ENCODE measurements around the gene NDUFV3. TPM values are rescaled to one million over a fixed set of nuclear protein-coding genes. Genes with fewer than 3 reads are reported as not detected.
A peak's percentile ranks its signal among the peaks of the same experiment; 100 is the strongest.

The NDUFV3 gene
- total and polyA plus RNA-seq, 2 of the 8 experiments (the other 6 are each of a cell fraction or from before 2014, with no cell fraction given): 17.0 to 44.4 TPM

GRCh38 chr21:42863504-42863870 lies 29.6 kb upstream of the NDUFV3 start:
- Histone ChIP-seq H2BK5ac (ENCODE audit: low read depth, low read length) (peak overlapping the region; percentile 77; the same call in 1 of the 2 replicates), H3K56ac (replicated peaks; ENCODE audit: insufficient read length, low read depth, low read length) (no peak overlapping the region), H4K91ac (replicated peaks; ENCODE audit: insufficient read length, low read length) (no peak overlapping the region), H3K4me1 (replicated peaks in 1 of 4; ENCODE audit: control insufficient read depth in 3 of 4, insufficient read depth in 4 of 4, low read length in 3 of 4) (no peaks in the 10 kb centered on the region; a peak in 1 of 7 replicates), H3K79me1 (ENCODE audit: low read depth, low read length) (peaks cover 30% of the 10 kb centered on the region), H3K9ac (replicated peaks in 1 of 4; ENCODE audit: extremely low read depth in 1 of 4, low read depth in 3 of 4, low read length in 3 of 4) (peak overlapping the region in 1 of 4 experiments; percentile 14; a peak in 1 of 7 replicates), H3K79me2 (ENCODE audit: control insufficient read depth in 1 of 2, insufficient read depth in 2 of 2, low read length in 2 of 2) (peaks cover 10 to 84% of the 10 kb centered on the region in 2 experiments; a peak in 3 of 4 replicates), H3K18ac (ENCODE audit: extremely low read depth, low read length) (no peak overlapping the region), H3K27me3 (replicated peaks in 1 of 4; ENCODE audit: control insufficient read depth in 3 of 4, extremely low read depth in 1 of 4, insufficient read depth in 3 of 4, low read length in 3 of 4) (no peaks in the 10 kb centered on the region), H3K9me3 (ENCODE audit: insufficient read depth in 2 of 2, low read depth in 1 of 2, low read length in 1 of 2) (no peaks in the 10 kb centered on the region), H2AFZ (ENCODE audit: low read length) (no peak overlapping the region), H2BK20ac (ENCODE audit: low read length) (no peak overlapping the region), H3K4me3 (ENCODE audit: extremely low read depth in 1 of 4, insufficient read depth in 2 of 4, low read depth in 3 of 4, low read length in 4 of 4) (no peak overlapping the region), H4K5ac (ENCODE audit: insufficient read length, low read depth, low read length) (no peak overlapping the region), H2BK15ac (ENCODE audit: low read length) (0 out of 2 replicates have a peak overlapping the region, but pooled peaks have one; percentile 25), H3K4me2 (ENCODE audit: insufficient read depth in 1 of 2, low read depth in 2 of 2, low read length in 2 of 2) (no peak overlapping the region), H2BK12ac (ENCODE audit: low read depth, low read length) (no peak overlapping the region), H3K23ac (ENCODE audit: insufficient read length) (no peak overlapping the region), H4K8ac (ENCODE audit: extremely low read depth, insufficient read depth, low read length) (no peak overlapping the region), H3K27ac (ENCODE audit: low read depth, low read length) (no peak overlapping the region), H4K20me1 (replicated peaks in 1 of 2; ENCODE audit: control insufficient read depth in 1 of 2, insufficient read depth in 2 of 2, low read length in 2 of 2) (peaks cover 32 to 52% of the 10 kb centered on the region in 2 experiments), H2BK120ac (replicated peaks; ENCODE audit: low read depth, low read length) (no peak overlapping the region), H3K4ac (replicated peaks; ENCODE audit: insufficient read length, low read depth, low read length) (no peak overlapping the region), H2AK5ac (ENCODE audit: low read depth, low read length) (no peak overlapping the region), H3K36me3 (ENCODE audit: control insufficient read depth in 2 of 4, insufficient read depth in 4 of 4, low read length in 3 of 4) (peaks cover 19 to 49% (median 39%) of the 10 kb centered on the region in 4 experiments), H3K14ac (ENCODE audit: insufficient read length) (no peak overlapping the region), H3K23me2 (ENCODE audit: low read depth, low read length) (0 out of 2 replicates have a peak, but pooled peaks cover 2% of the 10 kb centered on the region)
- POLR2A ChIA-PET (ENCODE audit: partially characterized antibody): interaction anchor here (0.5 to 2.5 kb wide), 2 partner anchors 13 to 26 kb away, joined by 3 to 23 read pairs; no protein-coding TSS in a partner anchor
- CTCF ChIA-PET (ENCODE audit: partially characterized antibody): interaction anchor here (0.6 to 0.8 kb wide), 2 partner anchors 13 to 16 kb away, joined by 3 read pairs; no protein-coding TSS in a partner anchor
- 89% methylated on average over 13 of the region's 13 CpGs; no CpG with 5 or more reads in 1 of the 2 experiments for WGBS, 2 experiments (ENCODE audit: extremely low coverage in 1 of 2, insufficient coverage in 1 of 2, insufficient read length in 1 of 2, insufficient replicate concordance in 2 of 2, low coverage in 1 of 2, low lambda C conversion rate in 2 of 2, missing lambda C conversion rate in 1 of 2)
- DNase-seq (ENCODE audit: low read depth in 1 of 2, low spot score in 2 of 2): no peak
- no peak for FAIRE-seq
- TF ChIP-seq CEBPB (IDR thresholded peaks at IDR 0.05; ENCODE audit: low read depth, low read length) (no peak), CREB1 (IDR thresholded peaks at IDR 0.05) (no peak), CBX8 (IDR thresholded peaks at IDR 0.05; ENCODE audit: borderline replicate concordance, low read depth, low read length) (no peak), RBBP5 (IDR thresholded peaks at IDR 0.05; ENCODE audit: borderline replicate concordance, low read depth, low read length) (no peak), POLR2AphosphoS5 (IDR thresholded peaks at IDR 0.05; ENCODE audit: low read depth, low read length) (no peak), KDM1A (IDR thresholded peaks at IDR 0.05; ENCODE audit: borderline replicate concordance, low read length) (no peak), ASH2L (IDR thresholded peaks at IDR 0.05; ENCODE audit: low read length) (no peak), RAD21 (IDR thresholded peaks at IDR 0.05 in 1 of 2, conservative IDR thresholded peaks at IDR 0.05 in 1 of 2; ENCODE audit: low read depth in 2 of 2, low read length in 2 of 2) (no peak), SIN3A (conservative IDR thresholded peaks at IDR 0.05 in 1 of 2, IDR thresholded peaks at IDR 0.05 in 1 of 2; ENCODE audit: low read depth in 1 of 2, low read length in 2 of 2) (no peak), CHD1 (IDR thresholded peaks at IDR 0.05; ENCODE audit: low read depth, low read length) (no peak), CBX5 (IDR thresholded peaks at IDR 0.05; ENCODE audit: low read depth, low read length) (no peak), BRCA1 (IDR thresholded peaks at IDR 0.05; ENCODE audit: low read depth, low read length) (no peak), CTBP2 (IDR thresholded peaks at IDR 0.05; ENCODE audit: borderline replicate concordance, insufficient read depth, insufficient read length, low read length) (no peak), SP1 (IDR thresholded peaks at IDR 0.05; ENCODE audit: low read depth, low read length) (no peak)

Data from H1 (cell line).